SJSA1 (cell line): ENCODE measurements around the gene ACTR5. TPM values are rescaled to one million over a fixed set of nuclear protein-coding genes. Genes with fewer than 3 reads are reported as not detected.

Source experiments
- DNase-seq, 2 experiments: peaks; one replicate each; pipeline ENCODE4 v3.0.0-alpha.2; 2015 to 2020; ENCODE audit warnings: low spot score in 2 of 2, low read depth in 1 of 2
- H3K27ac ChIP-seq: fragments of 250-450 bp; sonication (Bioruptor Pico); 2 replicates; pipeline ENCODE4 v1.5.1; 2020; ENCODE audit warnings: mild to moderate bottlenecking, moderate library complexity
- H3K27me3 ChIP-seq: fragments of 250-450 bp; sonication (Bioruptor Pico); replicated peaks from 2 replicates; pipeline ENCODE4 v1.5.1; 2020; ENCODE audit warnings: mild to moderate bottlenecking, moderate library complexity
- H3K36me3 ChIP-seq: fragments of 250-450 bp; sonication (Bioruptor Pico); 2 replicates; pipeline ENCODE4 v1.5.1; 2020; ENCODE audit warnings: mild to moderate bottlenecking
- H3K4me1 ChIP-seq: fragments of 250-450 bp; sonication (Bioruptor Pico); replicated peaks from 2 replicates; pipeline ENCODE4 v1.6.1; 2021; ENCODE audit warnings: mild to moderate bottlenecking
- H3K4me3 ChIP-seq: fragments of 250-450 bp; sonication (Bioruptor Pico); 2 replicates; pipeline ENCODE4 v1.5.1; 2020; ENCODE audit warnings: mild to moderate bottlenecking
- H3K9me3 ChIP-seq: fragments of 250-450 bp; sonication (Bioruptor Pico); replicated peaks from 2 replicates; pipeline ENCODE4 v1.5.1; 2020; ENCODE audit warnings: mild to moderate bottlenecking
- total RNA-seq: library from RNA; depleted of rRNA; stranded (reverse); fragments of >200 nt; shearing (Covaris generic); gene quantifications from 2 replicates; pipeline ENCODE4 v1.2.3, GENCODE V29; 2014; rRNA removed

ACTR5 gene
- total RNA-seq, result 6.9 and 9.7 TPM in 2 replicates

GRCh38 chr20:38748097-38748860, at the start of gene ACTR5:
Gene ACTR5, plus strand, starts transcription at chr20:38748460. Its CDS starts 19 bp downstream, at chr20:38748479.
- Histone ChIP-seq H3K36me3 (peaks cover 20% of the 10 kb centered on the region), H3K4me3 (peak within 1 kb of the TSS; percentile 92), H3K27ac (0 out of 2 replicates have a peak within 1 kb of the TSS, but pooled peaks have one; percentile 2), H3K4me1 (peaks cover 10% of the 10 kb centered on the region), H3K27me3 (no peaks in the 10 kb centered on the region; the same call in 1 of the 2 replicates), H3K9me3 (no peaks in the 10 kb centered on the region)
- DNase-seq, result peak; percentile 94 to 96

- no peak overlapping the region for H3K4me3 ChIP-seq
- DNase-seq, result no peak
- peaks cover 31% of the 10 kb centered on the region for H3K27me3 ChIP-seq
- no peaks in the 10 kb centered on the region for H3K4me1 ChIP-seq
- no peak overlapping the region for H3K27ac ChIP-seq
- no peaks in the 10 kb centered on the region for H3K9me3 ChIP-seq
- H3K36me3 ChIP-seq, result no peaks in the 10 kb centered on the region
These were observed 49.7 kb upstream of the ACTR5 start for GRCh38 chr20:38698541-38698940.

- no peaks in the 10 kb centered on the region for H3K36me3 ChIP-seq
- H3K4me3 ChIP-seq, result no peak overlapping the region
- H3K4me1 ChIP-seq, result no peaks in the 10 kb centered on the region
- no peaks in the 10 kb centered on the region for H3K9me3 ChIP-seq
- H3K27ac ChIP-seq, result no peak overlapping the region
- peaks cover 36% of the 10 kb centered on the region for H3K27me3 ChIP-seq
- no peak for DNase-seq
These were observed 48.1 kb upstream of the ACTR5 start for GRCh38 chr20:38700141-38700540.

- no peak overlapping the region for H3K4me3 ChIP-seq
- no peaks in the 10 kb centered on the region for H3K9me3 ChIP-seq
- H3K4me1 ChIP-seq, result no peaks in the 10 kb centered on the region
- H3K36me3 ChIP-seq, result no peaks in the 10 kb centered on the region
- no peak for DNase-seq
- no peak overlapping the region for H3K27ac ChIP-seq
- peaks cover 40% of the 10 kb centered on the region for H3K27me3 ChIP-seq
These were observed 47.3 kb upstream of the ACTR5 start for GRCh38 chr20:38700926-38701325.

- Histone ChIP-seq H3K4me3 (no peak overlapping the region), H3K27ac (no peak overlapping the region), H3K27me3 (peaks cover 47% of the 10 kb centered on the region), H3K9me3 (no peaks in the 10 kb centered on the region), H3K4me1 (no peaks in the 10 kb centered on the region), H3K36me3 (no peaks in the 10 kb centered on the region)
- no peak for DNase-seq
These were observed 44.7 kb upstream of the ACTR5 start for GRCh38 chr20:38703526-38703925.

GRCh38 chr20:38704136-38704535, 44.1 kb upstream of the ACTR5 start:
- Histone ChIP-seq H3K36me3 (no peaks in the 10 kb centered on the region), H3K4me1 (no peaks in the 10 kb centered on the region), H3K4me3 (no peak overlapping the region), H3K27ac (no peak overlapping the region), H3K9me3 (no peaks in the 10 kb centered on the region), H3K27me3 (peaks cover 47% of the 10 kb centered on the region)
- no peak for DNase-seq

GRCh38 chr20:38706509-38706908, 41.8 kb upstream of the ACTR5 start:
- no peaks in the 10 kb centered on the region for H3K36me3 ChIP-seq
- H3K27me3 ChIP-seq, result peaks cover 32% of the 10 kb centered on the region
- no peak for DNase-seq
- H3K4me1 ChIP-seq, result no peaks in the 10 kb centered on the region
- H3K9me3 ChIP-seq, result no peaks in the 10 kb centered on the region
- H3K27ac ChIP-seq, result no peak overlapping the region
- H3K4me3 ChIP-seq, result no peak overlapping the region

- Histone ChIP-seq H3K27ac (no peak overlapping the region), H3K27me3 (peaks cover 50% of the 10 kb centered on the region), H3K36me3 (no peaks in the 10 kb centered on the region), H3K4me1 (no peaks in the 10 kb centered on the region), H3K4me3 (no peak overlapping the region), H3K9me3 (no peaks in the 10 kb centered on the region; the same call in 1 of the 2 replicates)
- no peak for DNase-seq
These were observed 34.0 kb upstream of the ACTR5 start for GRCh38 chr20:38714308-38714707.

- no peaks in the 10 kb centered on the region for H3K4me1 ChIP-seq
- H3K27ac ChIP-seq, result no peak overlapping the region
- no peak for DNase-seq
- no peaks in the 10 kb centered on the region for H3K36me3 ChIP-seq
- H3K27me3 ChIP-seq, result peaks cover 58% of the 10 kb centered on the region
- no peaks in the 10 kb centered on the region; the same call in 1 of the 2 replicates for H3K9me3 ChIP-seq
- no peak overlapping the region for H3K4me3 ChIP-seq
These were observed 32.6 kb upstream of the ACTR5 start for GRCh38 chr20:38715646-38716045.

GRCh38 chr20:38722683-38723016, 25.6 kb upstream of the ACTR5 start:
- no peak overlapping the region for H3K27ac ChIP-seq
- no peak overlapping the region for H3K4me3 ChIP-seq
- no peak for DNase-seq
- no peaks in the 10 kb centered on the region for H3K4me1 ChIP-seq
- peaks cover 95% of the 10 kb centered on the region for H3K27me3 ChIP-seq
- no peaks in the 10 kb centered on the region for H3K36me3 ChIP-seq
- 0 out of 2 replicates have a peak, but pooled peaks cover 3% of the 10 kb centered on the region for H3K9me3 ChIP-seq

- Histone ChIP-seq H3K36me3 (no peaks in the 10 kb centered on the region), H3K27me3 (peaks cover 95% of the 10 kb centered on the region), H3K9me3 (0 out of 2 replicates have a peak, but pooled peaks cover 9% of the 10 kb centered on the region), H3K4me3 (no peak overlapping the region), H3K27ac (no peak overlapping the region), H3K4me1 (no peaks in the 10 kb centered on the region)
- no peak for DNase-seq
These were observed 25.0 kb upstream of the ACTR5 start for GRCh38 chr20:38723017-38723847.

- Histone ChIP-seq H3K9me3 (0 out of 2 replicates have a peak, but pooled peaks cover 10% of the 10 kb centered on the region), H3K27ac (no peak within 1 kb of the TSS), H3K27me3 (peaks cover 96% of the 10 kb centered on the region), H3K4me1 (no peaks in the 10 kb centered on the region), H3K4me3 (no peak within 1 kb of the TSS), H3K36me3 (no peaks in the 10 kb centered on the region)
- no peak for DNase-seq
These were observed 24.2 kb upstream of the ACTR5 start, which contains the start of gene SLC32A1 for GRCh38 chr20:38723848-38724625. Gene SLC32A1, plus strand, starts transcription at chr20:38724486. Its CDS starts 239 bp downstream, at chr20:38724725.

- Histone ChIP-seq H3K9me3 (0 out of 2 replicates have a peak, but pooled peaks cover 10% of the 10 kb centered on the region), H3K27me3 (peaks cover 96% of the 10 kb centered on the region), H3K27ac (no peak overlapping the region), H3K36me3 (no peaks in the 10 kb centered on the region), H3K4me1 (no peaks in the 10 kb centered on the region), H3K4me3 (no peak overlapping the region)
- DNase-seq, result no peak
These were observed 23.6 kb upstream of the ACTR5 start for GRCh38 chr20:38724626-38725147.
